ENCODE measurements around the gene CKB.
"Not testable (repeated sequence)": the region's sequence is repeated elsewhere in the genome, so short reads cannot be mapped to it uniquely, and the experiment has no call there.

CKB gene

GRCh38 chr14:103525430-103526246, 3.0 kb upstream of the CKB start:
- DNase-seq: peak; percentile 32

- DNase-seq: no peak
These were observed 1.6 kb upstream of the CKB start for GRCh38 chr14:103524002-103524935.

- DNase-seq: no peak
These were observed 935 bp upstream of the CKB start for GRCh38 chr14:103523575-103523954.

- DNase-seq: peak; percentile 39
These were observed 573 bp downstream of the CKB start for GRCh38 chr14:103521951-103522563.

- DNase-seq: no peak
These were observed 1.1 kb downstream of the CKB start for GRCh38 chr14:103521438-103521950.

- peak; percentile 93 for DNase-seq
These were observed 1.8 kb downstream of the CKB start for GRCh38 chr14:103520657-103521437.

GRCh38 chr14:103520269-103520656, 2.4 kb downstream of the CKB start:
- DNase-seq: no peak

GRCh38 chr14:103519837-103520212, 2.8 kb downstream of the CKB start:
- DNase-seq: no peak

- DNase-seq: peak; percentile 63
These were observed 3.4 kb downstream of the CKB start for GRCh38 chr14:103519043-103519836.

GRCh38 chr14:103518422-103519042, 4.1 kb downstream of the CKB start:
- DNase-seq: peak; percentile 63

- DNase-seq: no peak
These were observed 4.8 kb downstream of the CKB start for GRCh38 chr14:103517721-103518421.

GRCh38 chr14:103517174-103517566, 5.5 kb downstream of the CKB start:
- DNase-seq: no peak

- no peak for DNase-seq
These were observed 6.0 kb downstream of the CKB start for GRCh38 chr14:103516426-103517173.

GRCh38 chr14:103514596-103515421, 7.8 kb downstream of the CKB start:
- DNase-seq: no peak

GRCh38 chr14:103512701-103513611, 9.7 kb downstream of the CKB start:
- DNase-seq: no peak

GRCh38 chr14:103512180-103512579, 10.4 kb downstream of the CKB start:
- DNase-seq: not testable (repeated sequence)
